ENCODE results near the gene EYS.

- TF ChIP-seq ZNF274 (IDR thresholded peaks at IDR 0.05; ENCODE audit: low read depth, low read length) (no peak), SUZ12 (IDR thresholded peaks at IDR 0.05; ENCODE audit: extremely low read depth, insufficient read depth, insufficient read length) (no peak), YY1 (IDR thresholded peaks at IDR 0.05; ENCODE audit: insufficient read depth, insufficient read length) (no peak)
These were observed 608.7 kb downstream of the EYS start for GRCh38 chr6:65098349-65098748.
